HCT116 (cell line): Measurements from ENCODE around the gene ZNF683.

ENCODE experiments used
- CTCF ChIP-seq, 3 experiments: fragments of 200-600 bp in 1 of 3; sonication (generic) in 1 of 3; IDR thresholded peaks in 2 of 3; conservative IDR thresholded peaks in 1 of 3; 2 replicates each; pipeline ENCODE4 v1.5.1; 2012 to 2017; ENCODE audit warnings: low read depth in 2 of 3, low read length in 2 of 3, antibody characterized with exemption in 1 of 3, borderline replicate concordance in 1 of 3, control low read depth in 1 of 3, mild to moderate bottlenecking in 1 of 3, mixed read lengths in 1 of 3, mixed run types in 1 of 3, moderate library complexity in 1 of 3; ENCODE audit not compliant: insufficient read depth in 1 of 3
- EGR1 ChIP-seq: IDR thresholded peaks from 2 replicates; pipeline ENCODE4 v1.6.1; 2012; ENCODE audit warnings: low read depth
- EZH2 ChIP-seq: fragments of 200-600 bp; sonication (generic); IDR thresholded peaks from 2 replicates; pipeline ENCODE4 v1.6.1; 2017; ENCODE audit warnings: antibody characterized with exemption, mixed run types
- FOSL1 ChIP-seq: IDR thresholded peaks from 2 replicates; pipeline ENCODE4 v1.6.1; 2012; ENCODE audit warnings: low read depth
- POLR2A ChIP-seq: IDR thresholded peaks from 2 replicates; pipeline ENCODE4 v1.7.0; 2011; ENCODE audit warnings: borderline replicate concordance; ENCODE audit not compliant: insufficient read depth, insufficient read length; ENCODE audit errors: extremely low read depth
- REST ChIP-seq: IDR thresholded peaks from 2 replicates; pipeline ENCODE4 v1.6.1; 2012; ENCODE audit warnings: low read depth
- ZNF274 ChIP-seq: fragments of 200-500 bp; sonication (Bioruptor generic); IDR thresholded peaks from 2 replicates; pipeline ENCODE4 v1.6.1; 2014; ENCODE audit warnings: mild to moderate bottlenecking, low read depth, low read length, inconsistent platforms

GRCh38 chr1:26351590-26352337 is 20.8 kb downstream of the ZNF683 start:
- TF ChIP-seq CTCF (IDR thresholded peaks at IDR 0.05 in 2 of 3, conservative IDR thresholded peaks at IDR 0.05 in 1 of 3; ENCODE audit: borderline replicate concordance in 1 of 3, insufficient read depth in 1 of 3, low read depth in 2 of 3, low read length in 2 of 3): no peak
- no peak for TF ChIP-seq POLR2A
- no peak for TF ChIP-seq EZH2
- TF ChIP-seq REST: no peak
- no peak for TF ChIP-seq ZNF274
- TF ChIP-seq EGR1: no peak
- TF ChIP-seq FOSL1: no peak
